Astrocyte of the spinal cord (primary cell): ENCODE data around the gene PSMA3.
A peak's percentile ranks its signal among the peaks of the same experiment; 100 is the strongest.

Experiments used
- DNase-seq: peaks from one replicate; pipeline ENCODE4 v3.0.0; 2011; ENCODE audit warnings: low read depth, low spot score
- H3K4me3 ChIP-seq: 2 replicates; pipeline ENCODE4 v1.5.1; 2011; ENCODE audit warnings: low read depth, mild to moderate bottlenecking, low read length, moderate library complexity
- in situ Hi-C: cut with HindIII; loops from 2 replicates; pipeline ENCODE4 v1.10.0; 2017; ENCODE audit warnings: low sequenced_read_pairs
- TF ChIP-seq, protein P1 (sequence below): IDR thresholded peaks from 2 replicates; pipeline ENCODE4 v1.5.1; 2012; ENCODE audit warnings: low read depth, mild to moderate bottlenecking, low read length, inconsistent platforms

The PSMA3 gene

DNA sequence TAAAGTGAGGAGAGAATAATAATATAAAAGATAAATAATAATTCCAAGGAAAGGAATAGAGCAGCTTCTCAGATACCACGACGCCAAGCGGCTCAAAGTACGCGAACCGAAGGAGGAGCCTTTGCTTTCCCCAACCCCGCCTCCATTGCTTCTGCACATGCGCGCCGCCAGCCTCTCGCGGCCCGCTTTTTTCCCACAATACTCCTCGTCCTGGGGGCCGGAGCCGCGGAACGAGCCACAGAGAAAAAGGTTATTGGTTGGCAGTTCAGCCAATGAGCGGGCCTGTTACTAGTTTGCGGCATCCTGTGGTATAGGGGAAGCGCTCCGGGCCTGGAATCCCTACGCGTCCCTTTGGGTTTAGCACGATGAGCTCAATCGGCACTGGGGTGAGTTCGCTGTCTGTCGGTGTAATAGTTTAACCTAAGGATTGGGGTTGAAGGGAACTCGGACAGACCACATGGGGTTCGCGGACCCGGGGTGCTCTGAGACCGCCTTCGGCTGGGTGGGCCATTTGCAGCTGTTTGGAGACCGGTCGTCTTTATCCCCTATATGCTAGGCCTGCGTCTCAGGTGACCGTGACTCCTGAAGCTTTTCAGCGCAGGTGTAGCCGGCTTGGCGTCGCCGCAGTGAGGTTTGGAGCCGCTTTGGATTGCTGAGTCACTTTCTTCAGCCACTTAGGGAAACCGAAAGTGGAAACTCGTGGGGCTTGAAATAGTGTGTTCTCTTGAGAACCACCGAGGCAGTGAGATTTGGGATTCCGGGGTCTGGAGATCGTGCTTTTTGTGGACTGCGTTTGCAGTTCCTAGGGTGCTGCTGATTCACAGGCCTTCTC, at the start of gene PSMA3:
Gene PSMA3 (plus strand): TSS at position 288 of the 832 bp plus-strand sequence. CDS start 78 bp downstream, at position 366.
- TF ChIP-seq, protein P1, sequence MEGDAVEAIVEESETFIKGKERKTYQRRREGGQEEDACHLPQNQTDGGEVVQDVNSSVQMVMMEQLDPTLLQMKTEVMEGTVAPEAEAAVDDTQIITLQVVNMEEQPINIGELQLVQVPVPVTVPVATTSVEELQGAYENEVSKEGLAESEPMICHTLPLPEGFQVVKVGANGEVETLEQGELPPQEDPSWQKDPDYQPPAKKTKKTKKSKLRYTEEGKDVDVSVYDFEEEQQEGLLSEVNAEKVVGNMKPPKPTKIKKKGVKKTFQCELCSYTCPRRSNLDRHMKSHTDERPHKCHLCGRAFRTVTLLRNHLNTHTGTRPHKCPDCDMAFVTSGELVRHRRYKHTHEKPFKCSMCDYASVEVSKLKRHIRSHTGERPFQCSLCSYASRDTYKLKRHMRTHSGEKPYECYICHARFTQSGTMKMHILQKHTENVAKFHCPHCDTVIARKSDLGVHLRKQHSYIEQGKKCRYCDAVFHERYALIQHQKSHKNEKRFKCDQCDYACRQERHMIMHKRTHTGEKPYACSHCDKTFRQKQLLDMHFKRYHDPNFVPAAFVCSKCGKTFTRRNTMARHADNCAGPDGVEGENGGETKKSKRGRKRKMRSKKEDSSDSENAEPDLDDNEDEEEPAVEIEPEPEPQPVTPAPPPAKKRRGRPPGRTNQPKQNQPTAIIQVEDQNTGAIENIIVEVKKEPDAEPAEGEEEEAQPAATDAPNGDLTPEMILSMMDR = no peak
- H3K4me3 ChIP-seq = peak within 1 kb of the TSS; percentile 93
- DNase-seq = peak; percentile 98
- in situ Hi-C loops = no loop called here

DNA sequence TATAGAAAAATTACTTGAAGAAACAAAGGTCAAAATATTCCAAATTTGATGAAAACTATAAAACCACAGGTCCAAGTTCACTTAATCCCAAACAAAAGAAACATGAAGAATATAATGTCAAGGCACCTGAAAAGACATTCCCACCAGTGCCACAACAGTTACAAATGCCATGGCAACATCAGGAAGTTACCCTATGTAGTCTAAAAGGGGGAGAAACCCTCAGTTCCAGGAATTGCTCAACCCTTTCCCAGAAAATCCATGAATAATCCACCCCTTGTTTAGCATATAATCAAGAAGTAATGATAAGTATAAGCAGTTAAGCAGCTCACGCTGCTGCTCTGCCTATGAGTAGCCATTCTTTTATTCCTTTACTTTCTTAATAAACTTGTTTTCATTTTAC, 48.4 kb upstream of the PSMA3 start:
- in situ Hi-C loops = no loop called here
- no peak overlapping the region for H3K4me3 ChIP-seq
- no peak for DNase-seq
- TF ChIP-seq, protein P1 = no peak

DNA sequence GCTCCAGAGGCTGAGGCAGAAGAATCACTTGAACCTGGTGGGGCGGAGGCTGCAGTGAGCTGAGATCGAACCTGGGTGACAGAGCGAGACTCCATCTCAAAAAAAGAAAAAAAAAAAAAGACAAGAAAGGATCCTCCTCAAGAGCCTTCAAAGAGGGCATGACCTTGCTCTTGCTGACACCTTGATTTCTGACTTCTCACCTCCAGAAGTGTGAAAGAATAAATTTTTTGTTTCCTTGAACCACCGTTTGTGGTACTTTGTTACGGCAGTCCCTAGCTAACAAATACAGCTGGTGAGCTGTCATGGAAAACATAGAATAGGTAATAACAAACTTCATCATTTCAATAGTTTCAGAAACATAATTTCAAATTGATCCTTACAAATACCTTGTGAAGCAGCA, 46.6 kb upstream of the PSMA3 start:
- TF ChIP-seq, protein P1 = no peak
- in situ Hi-C loops = no loop called here
- no peak for DNase-seq
- H3K4me3 ChIP-seq = no peak overlapping the region

DNA sequence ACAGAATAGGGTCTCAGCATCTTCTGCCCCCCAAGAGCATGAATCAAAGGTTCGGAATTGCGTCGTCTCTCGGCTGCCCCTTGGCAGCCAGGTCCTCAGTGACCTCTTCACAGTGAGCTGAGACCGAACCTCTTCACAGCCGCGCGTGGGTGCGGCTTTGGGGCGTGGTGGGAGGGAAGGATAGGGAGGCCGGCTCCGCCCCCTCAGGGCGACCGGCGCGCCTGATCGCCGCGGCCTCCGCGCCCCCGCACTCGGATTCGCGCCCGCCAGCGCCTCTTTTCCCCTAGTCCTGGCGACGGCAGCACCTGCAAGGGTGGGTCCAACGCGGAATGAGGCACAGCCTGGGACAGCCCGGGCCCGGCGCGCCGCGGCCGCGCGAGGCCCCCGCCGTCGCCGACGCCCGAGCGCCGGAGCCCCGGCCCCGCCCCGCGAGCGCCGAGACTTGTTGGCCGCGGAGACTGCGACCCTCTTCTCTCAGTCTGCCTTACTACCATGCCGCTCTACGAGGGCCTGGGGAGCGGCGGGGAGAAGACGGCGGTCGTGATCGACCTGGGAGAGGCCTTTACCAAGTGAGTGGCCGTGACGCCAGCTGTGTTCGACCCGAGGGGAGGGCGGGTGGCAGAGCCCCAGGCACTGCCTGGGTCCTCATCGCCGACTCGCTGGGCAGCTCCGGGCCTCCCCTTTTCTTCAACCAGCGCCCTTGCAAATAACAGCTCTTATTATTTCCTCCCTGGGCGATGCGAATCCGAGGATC, 44.7 kb upstream of the PSMA3 start, which contains the start of gene ACTR10:
Gene ACTR10 (plus strand): TSS at position 424 of the 754 bp plus-strand sequence. CDS start 69 bp downstream, at position 493.
- peak; percentile 77 for DNase-seq
- TF ChIP-seq, protein P1 = no peak
- in situ Hi-C loops = no loop called here
- peak within 1 kb of the TSS; percentile 81 for H3K4me3 ChIP-seq

DNA sequence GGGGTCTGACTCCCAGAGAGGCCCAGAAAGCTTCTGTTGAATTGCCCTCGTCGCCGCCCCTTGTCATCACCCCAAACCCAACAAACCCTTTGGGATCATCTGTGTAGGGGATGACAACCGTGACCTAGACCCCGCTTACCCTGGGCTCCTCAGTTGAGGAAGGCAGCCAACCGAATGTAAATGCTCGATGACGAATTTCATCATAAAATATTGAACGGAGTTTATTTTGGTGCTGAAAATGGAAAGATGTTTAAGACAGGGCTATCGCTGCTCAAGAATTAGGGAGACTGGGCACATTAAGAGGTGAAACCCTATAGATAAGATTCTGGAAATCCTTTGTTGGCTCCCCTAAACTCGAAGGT, 44.2 kb upstream of the PSMA3 start:
- H3K4me3 ChIP-seq = peak overlapping the region; percentile 81
- in situ Hi-C loops = no loop called here
- TF ChIP-seq, protein P1 = no peak
- DNase-seq = no peak

DNA sequence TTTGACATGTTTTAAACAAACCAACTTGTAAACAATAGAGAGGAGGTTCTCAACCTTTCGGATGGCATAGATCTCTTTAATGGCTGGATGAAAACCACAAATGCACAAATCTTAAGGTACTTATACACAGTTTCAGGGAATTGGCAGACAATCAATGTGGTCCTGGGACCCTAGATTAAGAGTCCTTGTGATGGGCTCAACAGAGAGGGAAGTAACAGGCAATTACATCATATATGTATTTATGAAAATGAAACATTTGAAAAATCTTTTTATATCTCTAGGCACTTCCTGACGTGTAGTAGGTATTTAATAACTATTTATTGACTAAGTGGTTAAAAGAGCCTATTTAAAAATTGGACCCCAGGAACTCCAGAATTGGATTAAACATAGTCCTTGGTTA, 43.8 kb upstream of the PSMA3 start:
- DNase-seq = peak; percentile 3
- peak overlapping the region; percentile 81 for H3K4me3 ChIP-seq

More for the DNA sequence above, 43.8 kb upstream of the PSMA3 start:
- in situ Hi-C loops = no loop called here
- TF ChIP-seq, protein P1 = no peak
